H1 (cell line): ENCODE measurements around the gene RPUSD1. TPM values are rescaled to one million over a fixed set of nuclear protein-coding genes. Genes with fewer than 3 reads are reported as not detected.

Experiments
- BCL11A ChIP-seq, 2 experiments: IDR thresholded peaks; one replicate each; pipeline ENCODE4 v1.6.1; 2011; ENCODE audit warnings: low read depth in 2 of 2, low read length in 2 of 2, mild to moderate bottlenecking in 2 of 2
- EGR1 ChIP-seq: IDR thresholded peaks from 2 replicates; pipeline ENCODE4 v1.6.1; 2011; ENCODE audit warnings: low read depth, low read length, borderline replicate concordance
- EZH2 ChIP-seq: fragments of 200-600 bp; sonication (generic); IDR thresholded peaks from 2 replicates; pipeline ENCODE4 v1.7.1; 2012; ENCODE audit warnings: low read depth, mild to moderate bottlenecking, moderate library complexity, low read length, inconsistent platforms; ENCODE audit not compliant: severe bottlenecking
- NRF1 ChIP-seq: IDR thresholded peaks from 2 replicates; pipeline ENCODE4 v1.6.1; 2011; ENCODE audit warnings: mild to moderate bottlenecking, low read depth, low read length, improper control_type of control experiment
- RXRA ChIP-seq: IDR thresholded peaks from 2 replicates; pipeline ENCODE4 v1.6.1; 2011; ENCODE audit warnings: low read depth, mild to moderate bottlenecking, low read length, moderate library complexity; ENCODE audit not compliant: insufficient read depth
- SAP30 ChIP-seq: fragments of 300-600 bp; sonication (generic); IDR thresholded peaks from 2 replicates; pipeline ENCODE4 v1.7.1; 2012; ENCODE audit warnings: low read length, moderate library complexity, mild to moderate bottlenecking, inconsistent platforms; ENCODE audit not compliant: insufficient read depth, insufficient replicate concordance
- SP4 ChIP-seq: IDR thresholded peaks from 2 replicates; pipeline ENCODE4 v1.6.1; 2012; ENCODE audit warnings: low read length, inconsistent platforms
- SRF ChIP-seq: IDR thresholded peaks from 2 replicates; pipeline ENCODE4 v1.6.1; 2011; ENCODE audit warnings: mild to moderate bottlenecking, low read depth, low read length, moderate library complexity
- polyA plus RNA-seq, 7 experiments: library from polyadenylated mRNA; depleted of rRNA in 3 of 7; stranded (reverse) in 5 of 7; unstranded in 2 of 7; fragments of >200 nt in 5 of 7; fragments of 200-250 nt in 2 of 7; gene quantifications; 1 replicate in 5 of 7; 2 replicates in 1 of 7; 4 replicates in 1 of 7; pipeline versions ENCODE4 v1.2.1 to v1.2.3, GENCODE V29; 2011 to 2013; ENCODE audit warnings: missing spikeins in 2 of 7, mixed read lengths in 2 of 7
- total RNA-seq: library from RNA; stranded (reverse); fragmentation: NEBNext Ultra II Directional; extraction: Animal tissue kit (Norgen Biotek cat#: 25700); gene quantifications from 2 replicates; pipeline ENCODE4 v1.2.1, GENCODE V29; 2021

The RPUSD1 gene
- total and polyA plus RNA-seq, 2 of the 8 experiments (the other 6 are each of a cell fraction or from before 2014, with no cell fraction given), result 32.2 to 61.8 TPM

DNA sequence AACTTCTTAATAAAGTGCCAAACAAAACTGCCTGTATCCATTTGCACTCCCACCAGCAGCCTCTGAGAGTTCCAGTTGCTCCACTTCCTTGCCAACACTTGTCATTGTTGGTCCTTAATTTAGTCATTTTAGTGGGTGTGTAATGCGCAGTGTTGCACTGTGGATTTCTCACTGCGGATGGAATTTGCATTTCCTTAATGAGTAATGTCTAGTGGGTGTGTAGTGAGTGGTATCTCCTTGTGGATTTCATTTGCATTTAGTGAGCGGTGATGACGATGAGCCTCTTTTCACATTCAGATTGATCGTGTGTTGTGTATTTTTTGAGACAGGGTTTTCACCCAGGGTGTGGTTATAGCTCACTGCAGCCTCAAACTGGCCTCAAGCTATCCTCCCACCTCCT, 31.8 kb downstream of the RPUSD1 start (continued):
- no peak for TF ChIP-seq SAP30
- no peak for TF ChIP-seq BCL11A (IDR thresholded peaks at IDR 0.05; ENCODE audit: low read depth in 2 of 2, low read length in 2 of 2)
- TF ChIP-seq SRF, result no peak
- TF ChIP-seq NRF1, result no peak
- TF ChIP-seq SP4, result no peak
- TF ChIP-seq RXRA, result no peak
- TF ChIP-seq EZH2, result no peak
- no peak for TF ChIP-seq EGR1
